ENCODE measurements around the gene TSSC4. TPM values are rescaled to one million over a fixed set of nuclear protein-coding genes. Genes with fewer than 3 reads are reported as not detected.

Gene TSSC4
- total RNA-seq, 1 experiment from 2014 or later: 47.1 TPM

DNA sequence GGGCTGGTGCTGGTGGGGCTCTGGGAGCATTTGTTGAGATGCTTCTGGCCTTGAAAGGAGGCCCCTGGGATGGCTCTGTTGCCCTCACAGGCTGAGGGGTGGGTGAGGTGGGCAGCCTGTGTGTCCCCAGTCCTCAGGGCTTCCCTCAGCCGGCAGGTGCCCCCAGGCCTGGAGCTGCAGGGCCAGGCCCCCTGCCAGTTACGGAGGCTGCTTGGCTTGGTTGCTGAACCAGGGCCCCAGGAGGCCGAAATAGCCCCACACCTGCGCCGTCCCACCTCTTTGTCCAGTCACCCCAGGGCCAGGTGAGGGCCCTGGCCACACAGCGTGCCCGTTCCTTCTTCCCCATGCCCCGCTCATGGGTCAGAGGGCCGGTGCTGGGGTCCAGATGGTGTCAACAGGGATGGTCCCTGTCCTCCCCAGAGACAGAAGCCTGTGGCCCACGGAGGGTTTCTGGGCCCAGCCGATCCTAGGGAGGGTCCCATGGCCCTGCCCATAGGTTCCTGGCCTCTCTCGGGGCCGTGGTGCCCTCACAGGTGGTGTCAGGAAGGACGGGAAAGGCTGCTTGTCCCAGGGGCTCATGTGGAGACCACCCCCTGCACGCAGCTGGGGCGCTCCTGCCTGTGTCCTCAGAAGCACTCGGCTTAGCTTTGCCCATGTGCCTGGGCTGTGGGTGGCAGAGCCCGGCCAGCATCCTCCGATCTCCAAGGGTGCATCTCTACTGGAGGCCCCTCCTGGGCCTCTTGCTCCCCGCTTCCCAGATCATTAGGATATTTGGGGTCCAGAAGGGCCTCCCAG lies 9.2 kb upstream of the TSSC4 start:
- H3K36me3 ChIP-seq (ENCODE audit: control insufficient read depth in 1 of 2, insufficient read depth in 2 of 2, low read length in 2 of 2): peaks cover 5 to 11% of the 10 kb centered on the region in 2 experiments; a peak in 3 of 4 replicates
- BruUV-seq (replicated peaks): no TSS peak
- peaks cover 81% of the 10 kb centered on the region for H3K79me2 ChIP-seq (ENCODE audit: insufficient read depth, low read length)

More for the DNA sequence above, 9.2 kb upstream of the TSSC4 start:
- Histone ChIP-seq H3K9me3 (ENCODE audit: control insufficient read depth in 1 of 2, insufficient read depth in 1 of 2, low read depth in 1 of 2, low read length in 2 of 2) (no peaks in the 10 kb centered on the region), H3K27me3 (ENCODE audit: insufficient read depth, low read length) (no peaks in the 10 kb centered on the region), H4K20me1 (ENCODE audit: insufficient read depth) (no peaks in the 10 kb centered on the region), H3K9ac (ENCODE audit: low read length) (no peak overlapping the region), H3K4me3 (replicated peaks in 1 of 2; ENCODE audit: low read depth in 1 of 2, low read length in 2 of 2) (no peak overlapping the region), H2AFZ (ENCODE audit: low read depth, low read length, poor library complexity, severe bottlenecking) (no peak overlapping the region), H3K4me1 (ENCODE audit: control insufficient read depth in 1 of 2, insufficient read depth in 2 of 2, low read length in 2 of 2) (peaks cover 6 to 27% of the 10 kb centered on the region in 2 experiments), H3K27ac (ENCODE audit: low read depth, low read length) (no peak overlapping the region), H3K9me2 (ENCODE audit: insufficient read depth) (no peaks in the 10 kb centered on the region), H3K4me2 (ENCODE audit: low read length) (no peak overlapping the region)
- RAD21 ChIA-PET (ENCODE audit: low non-redundant PET in 1 of 2, low total read pairs in 2 of 2, uncharacterized antibody in 2 of 2, unreplicated experiment in 2 of 2): interaction anchor here in 1 of 2 experiments (1.0 kb wide), 1 partner anchor 86 kb away, joined by 4 read pairs; no protein-coding TSS in a partner anchor
- intact Hi-C loops (cut with micrococcal nuclease): no loop called here
- TF ChIP-seq, protein P1, sequence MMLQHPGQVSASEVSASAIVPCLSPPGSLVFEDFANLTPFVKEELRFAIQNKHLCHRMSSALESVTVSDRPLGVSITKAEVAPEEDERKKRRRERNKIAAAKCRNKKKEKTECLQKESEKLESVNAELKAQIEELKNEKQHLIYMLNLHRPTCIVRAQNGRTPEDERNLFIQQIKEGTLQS (IDR thresholded peaks at IDR 0.05): no peak
- TF ChIP-seq SIN3A (IDR thresholded peaks at IDR 0.05; ENCODE audit: low read depth): no peak
- no peak for TF ChIP-seq CBX3 (IDR thresholded peaks at IDR 0.05; ENCODE audit: low read depth)
- TF ChIP-seq, protein P2, sequence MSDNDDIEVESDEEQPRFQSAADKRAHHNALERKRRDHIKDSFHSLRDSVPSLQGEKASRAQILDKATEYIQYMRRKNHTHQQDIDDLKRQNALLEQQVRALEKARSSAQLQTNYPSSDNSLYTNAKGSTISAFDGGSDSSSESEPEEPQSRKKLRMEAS (IDR thresholded peaks at IDR 0.05): no peak
- no peak for TF ChIP-seq RAD21 (IDR thresholded peaks at IDR 0.05; ENCODE audit: low read depth)
- no peak for TF ChIP-seq CTCF (IDR thresholded peaks at IDR 0.05 in 2 of 3, conservative IDR thresholded peaks at IDR 0.05 in 1 of 3; ENCODE audit: borderline replicate concordance in 1 of 3, insufficient read depth in 1 of 3, low read depth in 2 of 3, low read length in 2 of 3)
- TF ChIP-seq POLR2A (IDR thresholded peaks at IDR 0.05; ENCODE audit: borderline replicate concordance, extremely low read depth, insufficient read depth, insufficient read length): no peak
- TF ChIP-seq REST (IDR thresholded peaks at IDR 0.05; ENCODE audit: low read depth): no peak
- no peak for TF ChIP-seq EZH2phosphoT487 (IDR thresholded peaks at IDR 0.05; ENCODE audit: borderline replicate concordance)
- TF ChIP-seq POLR2AphosphoS5 (IDR thresholded peaks at IDR 0.05; ENCODE audit: low read depth, low read length): no peak
- ATAC-seq (no peak), DNase-seq (ENCODE audit: low read depth, low spot score) (no peak)
- CTCF ChIA-PET: no interaction called here
- POLR2A ChIA-PET: no interaction called here

Data from HCT116 (cell line).